Esophagus squamous epithelium (tissue), 4 donors: ENCODE results near the gene EFHC1.

Source experiments
- CTCF ChIP-seq, 6 experiments: fragments of 450-650 bp in 4 of 6; fragments of 200-600 bp in 2 of 6; sonication (generic) in 2 of 6; IDR thresholded peaks; one replicate each; pipeline ENCODE4 v1.5.1; 2016 to 2019; ENCODE audit warnings: antibody characterized with exemption in 6 of 6, mild to moderate bottlenecking in 4 of 6, moderate library complexity in 4 of 6
- POLR2A ChIP-seq, 4 donors: fragments of 450-650 bp; IDR thresholded peaks; one replicate each; pipeline ENCODE4 v1.6.1; 2017; ENCODE audit warnings: antibody characterized with exemption in 4 of 4, mild to moderate bottlenecking in 4 of 4, moderate library complexity in 3 of 4

- TF ChIP-seq POLR2A (IDR thresholded peaks at IDR 0.05): no peak
- TF ChIP-seq CTCF (IDR thresholded peaks at IDR 0.05): no peak
These were observed 113.3 kb downstream of the EFHC1 start for GRCh38 chr6:52533491-52533890.
